Brain pericyte (primary cell): ENCODE results near the gene LRP8.

Source experiments
- DNase-seq: peaks from one replicate; pipeline ENCODE4 v3.0.0-alpha.2; 2012; ENCODE audit warnings: low read depth, low spot score

Gene LRP8

DNA sequence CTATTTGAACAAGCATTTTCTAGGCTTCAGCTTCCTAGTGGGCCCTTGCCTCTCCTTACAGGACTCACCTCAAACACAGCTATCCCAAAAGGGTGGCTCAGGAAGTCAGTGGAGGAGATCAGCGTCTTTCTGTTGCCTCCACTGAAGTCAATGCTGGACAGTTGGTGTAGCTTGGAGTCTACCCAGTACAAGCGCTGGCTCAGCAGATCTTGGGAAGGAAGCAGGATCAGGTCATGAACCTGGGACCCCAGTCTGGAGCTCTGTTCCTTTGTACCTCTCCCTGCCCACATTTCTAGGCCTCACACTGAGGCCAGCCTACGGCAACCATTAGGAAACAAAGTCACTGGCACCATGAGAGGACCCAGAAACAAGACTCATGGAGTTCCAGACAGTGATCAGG is 65.9 kb downstream of the LRP8 start:
- DNase-seq = no peak

DNA sequence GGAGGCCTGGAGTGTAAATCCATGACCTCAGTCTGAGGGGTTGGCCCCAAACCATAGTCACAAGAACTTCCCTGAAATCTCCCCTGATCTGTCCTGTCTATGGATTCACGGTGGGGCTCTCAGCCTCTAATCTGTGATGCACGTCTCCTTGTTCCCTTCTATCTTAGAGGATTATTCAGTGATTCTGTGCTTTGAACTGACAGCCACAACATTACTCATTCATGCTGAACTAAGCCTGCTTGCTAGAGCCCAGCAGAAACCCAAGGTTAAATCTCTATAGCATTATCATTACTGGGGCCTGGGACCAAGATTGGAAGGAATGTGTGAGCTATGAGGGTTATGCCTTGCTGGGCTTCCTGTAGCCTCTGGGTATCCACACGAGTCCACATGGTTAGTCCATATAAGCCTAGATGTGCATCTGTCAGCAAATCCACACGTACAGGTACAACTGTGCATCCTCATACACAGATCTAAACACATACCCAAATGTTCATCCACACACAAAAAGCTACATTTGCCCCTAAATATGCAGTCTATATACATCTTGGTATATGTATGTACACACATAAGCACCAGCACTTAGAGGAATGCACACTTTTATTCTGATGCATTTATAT is 67.1 kb downstream of the LRP8 start:
- no peak for DNase-seq

DNA sequence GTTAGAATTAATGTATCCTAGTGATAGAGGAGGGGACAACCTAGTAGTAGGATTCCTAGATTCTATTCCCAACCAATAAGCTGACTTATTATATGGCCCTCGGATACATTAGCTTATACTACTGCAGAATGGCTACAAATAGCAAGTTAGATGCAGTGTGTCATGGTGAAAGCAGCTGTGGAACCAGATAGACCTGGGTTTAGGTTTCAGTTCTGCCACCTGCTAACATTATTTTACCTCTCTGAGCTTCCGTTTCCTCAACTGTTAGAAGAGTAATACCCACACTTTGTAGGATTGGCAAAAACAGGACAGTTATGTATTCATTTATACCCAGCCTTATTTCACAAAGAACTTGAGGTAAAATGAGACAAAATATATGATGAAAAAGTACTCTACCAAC is 67.9 kb downstream of the LRP8 start:
- DNase-seq = no peak

DNA sequence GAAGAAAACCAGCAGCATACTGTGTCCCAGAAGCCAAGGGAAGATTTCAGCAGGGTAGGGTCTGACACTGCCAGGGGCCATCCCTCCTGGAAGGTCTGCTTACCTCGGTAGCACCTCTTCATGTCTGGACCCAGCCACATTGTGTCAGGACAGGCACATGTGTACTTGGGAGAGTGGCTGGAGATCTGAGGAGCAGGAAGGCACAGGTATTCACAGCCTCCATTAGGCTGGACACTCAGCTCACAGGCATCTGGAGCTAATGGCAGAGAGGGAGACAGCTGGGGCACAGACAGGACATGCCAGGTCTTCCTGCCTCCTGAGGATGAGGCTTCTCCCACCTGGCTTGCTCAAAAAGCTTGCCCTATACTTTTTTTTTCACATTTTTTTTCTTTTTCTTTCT is 69.7 kb downstream of the LRP8 start:
- no peak for DNase-seq

DNA sequence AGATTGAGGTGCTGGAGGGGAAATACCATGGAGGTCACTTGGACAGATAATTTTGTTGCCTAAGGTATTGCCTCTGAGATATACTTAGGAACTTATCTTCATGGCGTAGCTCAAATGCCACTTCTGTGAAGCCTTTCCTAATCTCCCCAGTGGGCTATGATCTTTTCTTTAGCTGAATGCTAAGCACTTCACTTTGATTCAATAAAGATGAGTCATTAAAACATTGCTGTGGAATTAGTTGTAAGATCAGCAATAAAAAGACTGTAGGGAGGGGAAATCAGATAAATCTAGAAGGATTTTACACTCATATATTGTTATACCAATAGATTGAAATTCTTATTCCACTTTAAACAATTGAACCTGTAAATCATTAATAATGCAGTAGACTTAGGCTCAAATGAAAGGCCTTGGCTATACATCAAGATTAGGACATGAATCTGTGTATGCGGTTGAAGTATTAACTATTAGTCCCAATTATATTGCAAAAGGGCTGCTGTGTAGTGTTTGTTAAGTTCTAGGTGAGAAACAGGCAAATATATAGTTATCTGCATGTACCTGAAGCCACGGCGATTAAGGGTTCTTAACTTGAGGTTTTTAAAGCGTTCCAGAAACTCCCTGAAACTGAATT is 70.3 kb downstream of the LRP8 start:
- DNase-seq = no peak

DNA sequence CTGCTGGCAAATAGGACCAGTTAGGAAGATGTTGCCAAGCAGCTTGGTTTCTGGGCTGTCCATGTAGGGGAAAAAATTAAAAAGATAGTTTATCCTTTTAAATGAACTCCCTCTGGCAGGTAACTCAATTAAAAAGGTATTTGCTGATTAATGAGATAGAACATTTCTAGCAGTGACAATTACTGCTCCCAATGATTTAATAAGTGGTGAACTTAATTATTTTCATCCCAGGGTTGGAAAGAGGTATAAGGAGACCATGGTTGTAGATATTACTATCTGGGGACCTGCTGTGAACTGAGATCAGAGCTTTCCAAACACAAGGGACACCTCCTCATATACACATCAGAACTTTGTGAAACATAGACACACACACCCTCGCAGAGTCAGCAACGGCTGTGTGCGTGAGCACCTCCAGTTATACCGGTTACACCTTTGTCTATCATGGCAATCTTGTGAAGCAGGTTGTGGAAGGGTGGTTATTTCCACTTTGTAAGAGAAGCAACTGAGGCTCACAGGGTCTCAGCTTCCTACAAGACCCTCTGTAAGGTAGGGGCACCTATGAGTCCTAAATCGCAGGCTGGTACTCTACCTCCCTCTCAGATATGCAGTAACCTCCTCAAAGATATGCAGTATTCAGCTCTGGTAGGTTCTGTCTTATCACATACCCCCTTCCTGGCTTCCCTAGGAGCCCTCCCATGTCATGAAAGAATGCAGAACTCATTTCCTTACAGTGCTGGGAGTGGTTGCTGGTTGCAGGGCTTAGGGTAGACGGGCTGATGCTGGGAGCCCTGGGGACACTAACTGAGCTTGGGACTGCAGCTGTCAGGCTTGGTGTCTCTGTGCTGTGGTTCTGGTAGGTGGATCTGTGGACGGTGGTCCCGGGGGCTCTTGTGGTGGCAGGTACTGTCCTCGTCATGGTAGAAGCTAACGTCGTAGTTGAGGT is 71.1 kb downstream of the LRP8 start:
- no peak for DNase-seq

DNA sequence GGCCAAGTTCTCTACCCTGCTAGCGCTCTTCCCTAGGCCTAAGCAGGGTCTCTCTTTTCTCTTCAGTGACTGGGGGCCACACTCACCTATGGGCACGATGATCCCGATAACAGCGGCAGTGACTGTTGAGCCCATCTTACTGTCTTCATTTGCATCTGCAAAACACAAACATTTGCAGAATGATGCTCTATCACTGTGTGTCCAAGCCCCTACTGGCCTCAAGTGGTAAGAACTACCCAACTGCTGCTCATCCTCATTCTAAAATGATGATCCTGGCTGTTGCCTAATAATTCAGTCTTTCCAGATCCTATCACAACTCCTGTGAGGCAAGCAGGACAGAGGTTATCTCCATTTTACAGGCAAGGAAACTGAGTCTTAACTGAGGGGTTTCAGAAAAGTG is 72.8 kb downstream of the LRP8 start:
- no peak for DNase-seq

DNA sequence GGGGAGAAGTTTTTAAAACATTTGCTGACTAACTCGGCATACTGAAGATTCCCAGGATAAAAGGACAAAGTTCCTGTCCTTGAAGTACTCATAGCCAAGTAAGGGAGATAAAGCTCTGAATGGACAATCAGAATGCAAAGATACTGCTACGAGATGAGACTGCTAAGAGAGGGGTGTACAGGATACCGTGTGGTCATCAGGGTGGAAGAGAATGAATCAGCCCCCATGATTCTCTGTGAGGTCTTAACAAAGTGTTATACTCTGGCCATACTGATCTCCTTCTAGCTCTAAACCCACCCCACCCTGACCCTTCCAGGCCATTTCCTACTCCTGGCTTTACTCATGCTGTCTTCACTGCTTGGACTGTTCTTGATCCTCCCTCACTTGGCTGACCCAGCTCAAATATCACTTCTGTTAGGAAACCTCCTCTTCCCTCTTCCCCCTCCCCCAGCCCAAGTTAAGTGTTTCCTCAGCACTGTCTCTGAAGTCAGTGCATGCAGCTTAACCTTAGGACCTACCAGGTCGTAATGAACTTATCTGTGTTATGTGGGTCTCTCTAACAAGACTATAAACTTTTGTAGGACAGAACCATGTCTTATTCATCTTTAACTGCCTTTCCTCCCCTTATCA is 73.7 kb downstream of the LRP8 start:
- no peak for DNase-seq

DNA sequence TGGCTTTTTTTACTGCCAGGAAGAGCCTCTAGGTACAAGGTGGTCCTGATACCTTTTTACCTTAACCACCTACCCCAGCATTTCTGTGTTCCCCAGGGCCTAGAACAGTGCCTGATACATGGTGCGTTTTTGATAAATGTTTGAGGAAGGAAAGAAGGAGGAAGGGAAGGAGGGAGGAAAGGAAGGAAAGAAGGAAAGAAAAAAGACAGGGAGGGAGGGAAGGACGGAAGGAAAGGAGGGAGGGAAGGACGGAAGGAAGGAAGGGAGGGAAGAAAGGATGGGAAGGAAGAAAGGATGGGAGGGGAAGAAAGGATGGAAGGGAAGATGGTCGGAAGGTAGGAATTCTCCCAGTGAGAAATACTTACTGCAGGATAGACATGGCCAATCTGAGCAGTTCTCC is 77.5 kb downstream of the LRP8 start:
- DNase-seq = no peak

DNA sequence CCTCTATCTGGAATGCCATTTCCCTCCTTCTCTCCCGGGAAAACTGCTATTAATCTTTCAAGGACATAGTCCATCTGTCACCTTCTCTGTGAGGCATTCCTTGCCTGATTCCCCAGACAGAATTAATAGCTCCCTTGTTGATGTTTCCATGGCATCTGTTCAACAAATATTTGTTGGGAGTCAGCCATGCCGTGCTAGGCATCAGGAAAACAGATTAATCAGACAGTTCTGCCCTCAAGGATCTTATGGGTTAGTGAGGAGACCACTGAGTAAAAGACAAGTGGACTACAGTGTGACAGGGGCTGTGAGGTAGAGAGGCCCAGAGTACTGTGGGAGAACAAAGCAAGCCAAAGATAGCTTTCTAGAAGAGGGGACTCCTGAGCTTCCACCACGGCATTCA is 78.2 kb downstream of the LRP8 start:
- no peak for DNase-seq

DNA sequence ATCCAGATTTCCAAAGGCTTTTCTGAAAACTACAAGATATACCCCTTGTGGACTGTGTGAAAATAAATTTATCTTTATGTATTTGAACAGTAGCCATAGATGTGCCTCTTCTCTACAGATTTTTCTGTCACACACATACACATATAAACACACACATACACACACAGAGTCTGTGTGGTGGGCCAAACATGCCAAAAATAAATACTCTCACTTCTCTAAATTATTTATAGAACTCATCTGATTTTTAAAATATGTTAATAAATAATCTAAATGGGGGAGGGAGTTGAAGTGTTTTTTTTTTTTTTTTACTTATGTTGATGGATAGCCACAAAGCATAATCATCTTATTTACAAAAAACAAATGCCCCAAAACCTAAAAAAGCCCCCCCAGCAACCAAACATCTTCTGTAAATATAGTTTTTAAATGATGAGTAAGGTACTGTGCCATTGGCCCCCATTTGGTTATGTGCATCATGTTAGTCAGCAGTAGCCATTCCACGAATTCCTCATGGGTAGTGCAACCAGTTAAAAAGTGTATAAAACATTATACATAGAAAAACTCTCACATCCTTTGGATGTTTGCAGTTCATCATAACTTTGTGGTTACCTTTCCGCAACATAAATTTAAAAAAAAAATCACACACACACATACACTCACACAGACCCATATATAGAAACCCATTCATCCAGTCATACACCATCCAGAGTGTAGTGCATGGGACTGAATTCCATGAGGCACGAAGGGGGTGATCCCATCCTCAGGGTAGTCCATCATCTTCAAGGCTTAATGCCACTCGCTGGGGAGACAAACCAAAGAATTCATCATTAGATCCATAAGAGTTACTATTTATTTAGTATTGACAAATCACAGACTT is 81.4 kb downstream of the LRP8 start:
- no peak for DNase-seq

DNA sequence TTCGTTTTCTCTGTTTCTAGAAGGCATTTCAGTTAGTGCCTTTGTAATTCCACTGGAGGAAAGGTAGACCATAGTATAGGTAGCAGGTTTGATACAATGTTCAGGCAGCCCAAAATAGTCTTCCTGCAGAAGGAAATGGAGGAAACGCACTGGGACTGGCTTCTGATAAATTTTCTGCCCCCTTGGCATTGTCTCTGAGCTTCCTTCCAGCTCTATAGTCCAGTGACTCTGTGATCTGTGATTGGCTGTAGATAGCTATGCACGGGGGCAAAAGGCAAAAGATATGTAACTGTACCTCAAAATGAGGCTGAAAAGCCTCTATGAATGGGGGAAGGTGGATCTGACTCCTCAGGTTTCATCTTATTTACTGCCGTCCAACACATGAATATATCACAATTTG is 83.7 kb downstream of the LRP8 start:
- DNase-seq = no peak

DNA sequence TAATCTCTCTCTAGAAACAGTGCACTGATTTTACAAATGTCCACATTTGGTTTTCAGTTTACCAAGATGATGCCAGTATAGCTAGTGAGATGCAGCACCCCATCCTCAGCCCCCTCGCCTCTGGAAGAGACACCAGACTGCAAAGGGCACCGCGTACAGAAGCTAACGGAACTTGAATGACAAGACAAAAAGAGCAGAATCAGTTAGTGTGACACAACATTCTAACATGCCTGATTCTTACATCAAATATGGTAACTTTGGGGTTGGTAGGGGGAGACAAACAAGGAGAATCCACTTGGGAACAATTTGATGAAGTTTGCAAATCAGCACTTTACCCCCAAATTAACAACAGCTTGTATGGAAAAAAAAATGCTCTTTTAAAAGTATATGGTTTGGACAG is 85.5 kb downstream of the LRP8 start:
- no peak for DNase-seq

DNA sequence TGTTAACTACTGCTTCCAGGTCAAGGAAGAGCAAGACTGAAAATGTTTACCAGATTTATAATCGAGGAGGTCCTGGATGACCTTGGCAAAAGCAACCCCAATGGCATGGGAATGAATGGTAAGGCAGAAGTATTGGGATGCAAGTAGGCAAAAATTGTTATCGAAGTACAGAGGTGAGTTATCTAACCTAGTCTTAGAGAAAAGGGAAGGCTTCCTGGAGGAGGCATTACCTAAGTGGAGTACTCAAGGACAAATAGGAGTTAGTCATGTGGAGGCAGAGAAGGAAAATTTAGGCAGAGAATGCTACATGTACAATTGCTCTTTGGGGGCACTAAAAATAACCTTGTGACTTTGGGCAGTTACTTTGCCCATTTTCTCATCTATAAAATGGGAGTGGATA is 86.0 kb downstream of the LRP8 start:
- no peak for DNase-seq

DNA sequence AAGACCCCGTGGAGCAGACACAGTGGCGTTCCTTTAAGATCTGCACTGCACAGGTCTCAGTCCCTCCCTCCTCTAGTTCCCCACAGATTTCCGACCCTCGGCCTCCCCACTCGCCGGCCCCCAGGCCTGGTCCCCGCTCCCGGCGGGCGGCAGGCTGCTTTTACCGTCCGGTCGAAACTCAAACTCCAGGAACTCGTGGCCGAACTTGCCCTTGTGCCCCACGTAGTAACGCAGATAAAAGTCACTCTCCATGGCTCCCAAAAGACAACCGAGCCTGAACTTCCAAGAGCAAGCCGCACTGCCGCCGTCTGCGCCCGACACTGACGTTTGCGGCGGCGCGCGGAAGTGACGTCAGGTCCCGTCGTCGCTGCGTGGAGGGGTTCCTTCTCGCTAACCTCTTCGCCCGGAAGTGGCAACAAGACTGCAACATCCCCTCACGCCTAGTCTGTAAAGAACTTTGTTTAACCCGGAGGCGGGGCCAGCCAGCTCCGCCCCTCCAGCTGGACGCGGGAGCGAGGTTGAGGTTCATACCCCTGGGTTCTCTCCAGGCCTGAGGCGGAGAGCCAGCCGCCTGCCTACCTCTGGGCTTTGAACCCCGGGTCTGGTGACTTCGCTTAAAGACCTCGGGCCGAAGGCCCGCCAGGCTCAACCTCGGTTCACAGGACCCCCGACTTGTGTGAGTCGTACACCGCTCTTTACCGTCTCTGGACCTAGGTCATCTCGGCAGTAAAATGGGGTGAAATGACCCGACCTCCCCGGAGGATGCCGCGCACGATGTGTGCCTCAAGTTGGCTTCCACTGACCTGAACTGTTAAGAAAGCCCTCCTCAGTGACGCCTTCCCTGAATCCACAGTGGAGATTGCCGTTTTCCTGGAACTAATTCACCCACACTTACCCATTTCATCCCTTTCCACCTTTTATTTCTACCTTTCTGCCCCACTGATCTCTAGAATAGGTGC is 89.4 kb downstream of the LRP8 start, which contains the start of gene MAGOH:
MAGOH (minus strand) TSS at position 322 of the 959 bp plus-strand sequence; CDS start at position 252, 70 bp downstream.
- DNase-seq = peak; percentile 94

DNA sequence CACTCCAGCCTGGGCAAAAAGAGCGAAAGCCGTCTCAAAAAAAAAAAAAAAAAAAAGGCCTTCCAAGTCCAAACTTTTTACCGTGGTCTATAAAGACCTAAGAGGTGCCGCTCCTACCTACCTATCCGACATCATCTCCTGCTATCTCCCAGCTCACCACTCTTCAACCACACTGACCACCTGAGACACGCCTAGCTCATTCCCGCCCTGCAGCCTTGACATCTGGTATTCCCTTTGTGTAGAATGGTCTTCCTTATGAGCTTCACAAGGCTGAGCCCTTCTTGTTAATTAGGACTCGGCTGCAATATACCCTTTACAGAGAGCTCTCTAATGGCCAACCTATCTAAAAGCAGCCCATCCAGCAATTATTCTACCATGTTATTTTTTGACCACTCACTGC is 90.2 kb downstream of the LRP8 start:
- no peak for DNase-seq

DNA sequence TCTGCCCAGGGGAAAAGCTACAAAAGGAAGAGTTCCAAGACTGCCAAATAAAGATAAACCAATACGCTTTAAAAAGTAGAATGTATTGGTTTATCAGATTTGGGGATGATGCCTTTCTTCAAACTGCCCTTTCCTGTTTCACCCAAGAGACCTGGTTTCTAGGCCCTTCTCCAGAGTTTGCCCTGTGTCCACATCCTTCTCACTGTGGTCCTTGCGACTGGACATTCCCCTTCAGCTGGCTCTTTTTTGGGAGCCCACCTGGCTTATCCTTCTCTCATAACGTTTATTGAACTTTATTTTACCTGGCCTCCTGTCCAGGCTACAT is 106.9 kb downstream of the LRP8 start:
- no peak for DNase-seq

DNA sequence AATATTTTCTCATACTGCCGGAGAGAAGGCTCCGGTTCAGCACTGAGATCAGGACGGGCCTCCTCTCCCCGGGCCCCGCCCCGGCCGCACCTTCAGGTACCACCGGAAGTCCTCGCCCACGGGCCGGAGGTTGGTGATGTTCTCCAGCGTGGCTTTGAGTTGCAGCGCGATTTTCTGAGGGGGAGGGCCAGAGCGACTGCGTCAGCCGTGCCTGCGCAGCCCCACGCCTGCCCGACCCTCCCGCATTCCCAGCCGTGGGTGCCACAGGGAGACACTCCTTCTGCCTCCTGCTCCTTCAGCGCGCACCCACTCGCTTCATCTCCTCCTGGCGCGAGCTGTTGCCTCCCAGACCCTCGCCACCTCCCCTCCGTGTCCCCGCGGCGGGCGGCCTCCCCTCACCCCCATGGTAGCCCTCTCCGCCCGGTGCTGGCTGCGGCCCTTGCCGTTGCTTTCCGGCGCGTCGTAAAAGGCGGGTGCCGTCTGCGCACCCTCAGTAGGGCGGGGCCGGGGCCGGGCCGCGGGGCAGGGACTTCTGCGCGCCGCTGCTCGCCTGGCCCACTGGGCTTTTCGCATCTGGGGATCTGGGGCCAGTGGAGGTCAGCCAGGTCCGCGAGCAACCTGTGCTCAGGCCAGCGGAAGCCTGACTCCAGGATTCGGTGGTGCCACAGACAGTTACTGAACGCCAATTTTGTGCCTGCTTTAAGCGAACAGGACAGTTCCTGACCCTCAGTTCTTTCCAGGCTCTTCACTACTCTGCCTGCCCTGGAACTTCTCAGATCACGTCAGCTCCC is 107.5 kb downstream of the LRP8 start, which contains the start of gene CZIB:
CZIB (minus strand) TSS at position 464 of the 791 bp plus-strand sequence; CDS start at position 405, 59 bp downstream.
- DNase-seq = peak; percentile 50

DNA sequence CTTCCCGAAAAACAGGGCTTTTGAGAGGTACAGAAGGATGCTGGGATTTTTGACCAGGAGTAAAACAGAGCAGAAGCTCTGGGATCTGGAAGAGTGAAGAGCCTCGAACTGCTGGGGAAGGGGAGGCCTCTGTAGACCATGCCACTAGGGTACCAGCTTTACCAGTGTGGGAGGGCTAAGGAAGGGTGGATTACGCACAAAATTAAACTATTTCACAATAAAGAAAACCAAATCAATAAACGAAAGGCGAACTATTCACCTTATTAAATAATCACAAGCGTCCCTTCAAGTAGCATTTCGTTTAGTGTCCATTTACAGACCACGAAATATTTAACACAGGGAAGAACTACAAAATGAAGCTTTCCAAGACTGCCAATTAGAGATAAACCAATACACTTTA is 108.2 kb downstream of the LRP8 start:
- DNase-seq = no peak
